ENCODE data around the gene CTDSP2. TPM values are rescaled to one million over a fixed set of nuclear protein-coding genes. Genes with fewer than 3 reads are reported as not detected.
A peak's percentile ranks its signal among the peaks of the same experiment; 100 is the strongest.

The CTDSP2 gene
- total RNA-seq, 1 experiment from 2014 or later, result 887 TPM

DNA sequence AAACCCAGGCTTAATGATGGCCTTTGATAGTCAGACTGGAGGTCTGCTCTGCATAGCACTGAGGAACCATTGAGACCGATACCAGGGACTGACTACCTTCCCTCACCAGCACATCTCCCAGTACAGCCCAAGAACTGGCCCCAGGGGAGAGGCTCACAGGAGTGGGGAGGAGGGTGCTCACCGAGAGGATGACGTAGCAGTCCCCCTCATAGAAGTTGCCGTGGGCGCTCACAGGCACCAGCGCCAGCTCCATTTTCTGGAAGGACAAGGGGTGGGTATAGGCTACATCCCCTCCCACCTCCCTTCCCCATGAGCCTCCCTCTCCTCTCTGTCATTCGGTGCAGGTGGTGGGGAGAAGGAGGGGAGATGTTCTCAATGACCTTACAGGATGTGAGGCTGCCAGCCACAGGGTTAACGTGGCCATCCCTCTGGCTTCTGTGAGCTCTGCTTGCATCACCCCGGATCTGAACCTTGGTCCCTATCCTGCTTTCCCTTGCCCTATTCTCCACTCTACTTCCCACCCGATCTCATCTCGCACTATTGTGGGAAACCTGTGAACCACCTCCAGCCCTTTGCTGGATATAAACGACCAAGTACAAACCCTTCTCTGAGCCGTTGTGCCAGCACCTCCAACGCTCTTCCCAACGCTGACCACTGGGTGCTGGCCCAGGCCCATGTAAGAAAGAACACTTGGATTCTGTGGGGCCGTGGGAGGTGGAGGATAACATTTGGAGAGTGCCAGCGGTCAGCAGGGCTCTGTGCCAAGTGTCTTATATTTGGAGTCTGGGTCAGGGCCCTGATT lies 32.4 kb downstream of the CTDSP2 start:
- Histone ChIP-seq H3K9me3 (replicated peaks) (no peaks in the 10 kb centered on the region), H3K4me1 (no peaks in the 10 kb centered on the region; the same call in 1 of the 2 replicates), H3K36me3 (peaks cover 20% of the 10 kb centered on the region), H3K4me3 (no peak overlapping the region), H3K27me3 (no peaks in the 10 kb centered on the region), H3K27ac (no peak overlapping the region)
- peak in 1 of 2 experiments; percentile 81 for DNase-seq

DNA sequence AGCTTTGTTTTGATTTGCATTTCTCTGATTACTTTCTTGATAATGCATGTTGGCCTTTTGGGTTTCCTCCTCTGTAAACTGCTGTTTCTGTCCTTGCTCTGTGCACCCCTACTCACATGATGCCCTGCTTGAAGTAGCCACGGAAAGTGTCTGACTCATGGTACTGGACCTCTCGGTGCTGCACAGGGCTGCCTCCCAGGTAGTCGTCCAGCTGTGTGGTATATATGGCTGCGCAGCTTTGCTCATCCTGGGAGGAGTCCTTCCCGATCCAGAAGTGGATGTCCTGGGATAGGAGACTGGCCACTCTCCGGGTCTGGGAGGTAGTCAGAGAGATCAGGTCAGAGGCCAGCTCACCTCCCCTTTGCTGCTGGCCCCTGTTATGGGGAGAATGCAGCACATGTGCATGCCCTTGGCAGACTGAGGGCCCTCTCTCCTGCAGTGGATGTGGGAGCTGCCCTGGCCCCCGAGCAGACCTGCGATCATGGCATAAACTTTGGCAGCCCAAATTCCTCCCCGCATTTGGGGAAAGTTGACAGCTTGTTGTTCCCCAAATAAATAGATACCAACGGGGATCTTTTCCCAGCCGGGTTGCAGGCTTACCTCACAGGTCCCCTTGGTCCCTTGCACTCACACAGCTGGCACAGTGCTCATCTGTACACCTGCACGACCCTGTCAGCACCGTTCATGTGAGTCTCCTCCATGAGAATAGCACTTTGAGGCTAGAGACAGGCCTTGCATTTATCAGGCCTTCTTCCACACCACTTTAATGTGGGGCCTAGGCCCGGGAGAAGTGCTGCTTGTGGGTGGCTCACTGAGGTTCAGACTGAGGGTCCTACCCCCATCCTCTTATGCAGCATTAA lies 33.2 kb downstream of the CTDSP2 start:
- no peaks in the 10 kb centered on the region; the same call in 1 of the 2 replicates for H3K4me1 ChIP-seq
- no peaks in the 10 kb centered on the region for H3K9me3 ChIP-seq (replicated peaks)
- no peaks in the 10 kb centered on the region for H3K27me3 ChIP-seq
- H3K36me3 ChIP-seq, result peaks cover 17% of the 10 kb centered on the region
- no peak overlapping the region for H3K27ac ChIP-seq
- peak; percentile 66 to 68 for DNase-seq
- H3K4me3 ChIP-seq, result no peak overlapping the region

DNA sequence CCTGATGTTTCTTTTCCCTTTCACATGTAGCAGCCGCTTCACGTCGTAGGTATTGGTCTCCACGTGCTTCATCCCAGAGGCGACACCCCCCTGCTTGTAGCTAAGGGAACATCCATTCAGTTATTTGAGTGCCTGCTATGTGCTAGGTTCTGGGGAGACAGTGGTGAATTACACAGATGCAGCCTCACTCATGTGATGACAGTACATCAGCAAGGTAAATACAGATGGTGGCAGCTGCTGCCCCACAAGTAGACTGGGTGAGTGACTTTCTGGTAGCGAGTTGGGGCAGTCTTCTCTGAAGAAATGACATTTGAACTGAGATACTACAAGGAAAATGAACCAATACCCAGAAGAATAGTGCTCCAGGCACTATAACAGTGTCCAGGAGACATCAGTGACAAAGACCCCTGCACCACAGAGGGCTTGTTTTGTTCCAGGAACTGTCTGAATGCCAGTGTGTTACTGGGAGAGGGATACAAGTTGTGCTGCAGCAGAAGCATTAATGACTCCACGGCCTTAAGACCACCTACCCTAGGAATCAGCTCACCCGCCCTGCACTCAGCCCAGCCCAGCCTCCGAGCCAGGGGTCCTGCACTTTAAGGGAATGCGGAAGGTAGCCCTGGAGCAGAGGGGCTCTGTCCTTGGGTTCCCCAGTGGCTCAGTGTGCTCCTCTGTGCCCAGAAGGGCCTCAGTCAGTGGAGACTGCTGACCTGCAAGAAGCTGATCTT lies 35.3 kb downstream of the CTDSP2 start:
- Histone ChIP-seq H3K36me3 (peaks cover 32% of the 10 kb centered on the region), H3K27ac (no peak overlapping the region), H3K4me1 (no peaks in the 10 kb centered on the region; the same call in 1 of the 2 replicates), H3K9me3 (replicated peaks) (no peaks in the 10 kb centered on the region), H3K27me3 (no peaks in the 10 kb centered on the region), H3K4me3 (no peak overlapping the region)
- peak; percentile 67 to 79 for DNase-seq

DNA sequence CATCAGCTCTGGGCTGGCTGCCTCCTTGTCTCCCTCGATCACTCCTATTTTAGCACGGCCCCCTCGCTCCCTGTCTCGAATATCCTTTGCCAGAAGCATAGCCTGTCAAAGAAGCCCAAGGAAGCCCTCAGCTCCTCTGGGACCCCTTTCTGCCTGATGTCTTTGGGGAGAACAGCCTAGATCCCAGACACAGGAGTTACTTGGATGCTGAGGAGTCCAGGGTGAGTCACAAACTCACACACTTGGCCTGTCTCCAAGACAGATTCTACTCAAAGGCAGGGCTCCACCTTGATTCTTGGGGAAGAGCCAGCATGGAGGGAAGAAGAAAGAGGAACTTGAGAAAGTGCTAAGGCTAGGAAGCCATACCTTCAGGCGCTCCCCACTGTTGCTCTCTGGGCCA lies 36.1 kb downstream of the CTDSP2 start:
- H3K4me3 ChIP-seq, result no peak overlapping the region
- no peak overlapping the region for H3K27ac ChIP-seq
- peak; percentile 71 for DNase-seq
- no peaks in the 10 kb centered on the region for H3K9me3 ChIP-seq (replicated peaks)
- peaks cover 33% of the 10 kb centered on the region for H3K36me3 ChIP-seq
- H3K4me1 ChIP-seq, result no peaks in the 10 kb centered on the region; the same call in 1 of the 2 replicates
- H3K27me3 ChIP-seq, result no peaks in the 10 kb centered on the region

DNA sequence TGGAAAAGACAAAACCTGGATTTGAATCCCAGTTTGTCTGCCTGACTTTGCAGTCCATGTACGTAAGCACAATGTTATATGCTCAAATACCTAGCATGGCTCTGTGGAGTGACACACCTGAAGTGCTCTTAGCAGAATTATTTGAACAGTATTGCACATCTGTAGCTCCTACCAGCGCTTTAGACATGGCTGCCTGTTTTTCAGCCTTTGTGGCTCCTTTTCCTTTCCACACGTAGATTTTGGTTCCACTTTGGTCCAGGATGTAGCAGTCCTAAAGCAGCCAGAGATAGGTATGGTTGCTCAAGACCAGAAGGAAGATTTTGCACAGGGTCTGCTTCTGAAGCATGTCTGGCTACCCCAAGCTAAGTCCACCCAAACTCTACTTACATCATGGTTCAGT lies 37.1 kb downstream of the CTDSP2 start:
- Histone ChIP-seq H3K27ac (no peak overlapping the region), H3K4me3 (no peak overlapping the region), H3K27me3 (no peaks in the 10 kb centered on the region), H3K4me1 (no peaks in the 10 kb centered on the region; the same call in 1 of the 2 replicates), H3K36me3 (peaks cover 33% of the 10 kb centered on the region), H3K9me3 (replicated peaks) (no peaks in the 10 kb centered on the region)
- no peak for DNase-seq

DNA sequence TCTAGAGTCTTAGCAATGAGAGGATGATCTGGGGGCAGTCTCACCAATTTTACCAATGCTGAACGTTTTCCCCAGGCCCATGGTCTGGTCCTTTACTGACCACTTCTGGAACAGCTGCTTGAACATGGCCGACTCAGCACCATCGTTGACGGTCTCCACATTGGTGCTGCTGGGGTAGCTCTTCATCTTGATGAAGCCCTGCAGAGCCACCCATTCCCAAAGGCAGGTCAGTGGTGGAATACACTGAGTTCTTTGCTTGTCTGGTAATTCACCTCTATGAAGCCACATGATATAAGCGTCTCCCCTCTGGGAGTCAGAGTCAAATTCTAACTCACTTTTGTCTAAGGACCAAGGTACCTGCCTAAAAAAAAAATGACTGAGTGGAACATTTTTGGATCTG lies 38.2 kb downstream of the CTDSP2 start:
- Histone ChIP-seq H3K27ac (no peak overlapping the region), H3K36me3 (peaks cover 33% of the 10 kb centered on the region), H3K4me1 (no peaks in the 10 kb centered on the region; the same call in 1 of the 2 replicates), H3K9me3 (replicated peaks) (no peaks in the 10 kb centered on the region), H3K27me3 (no peaks in the 10 kb centered on the region), H3K4me3 (no peak overlapping the region)
- DNase-seq, result peak in 1 of 2 experiments; percentile 72

DNA sequence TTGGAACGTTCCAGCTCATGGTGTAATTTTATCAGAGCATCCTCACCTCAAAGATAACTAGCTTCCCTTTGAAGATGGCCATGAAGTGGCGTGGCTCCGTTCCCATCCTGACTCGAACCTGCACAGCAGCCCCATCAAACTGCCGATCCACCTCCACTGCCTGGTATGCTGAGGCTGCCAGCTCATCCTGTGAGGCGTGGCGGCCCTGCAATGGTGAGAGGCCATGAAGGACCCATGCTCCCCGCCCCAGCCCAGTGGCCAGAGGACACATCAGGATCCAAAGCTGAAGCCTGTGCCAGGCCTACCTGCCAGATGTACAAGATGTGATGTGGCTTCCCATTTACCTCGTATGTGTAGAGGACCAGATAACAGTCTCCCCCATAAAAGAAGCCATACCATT lies 39.2 kb downstream of the CTDSP2 start:
- DNase-seq, result peak in 1 of 2 experiments; percentile 66
- H3K4me3 ChIP-seq, result no peak overlapping the region
- no peaks in the 10 kb centered on the region; the same call in 1 of the 2 replicates for H3K4me1 ChIP-seq
- no peaks in the 10 kb centered on the region for H3K9me3 ChIP-seq (replicated peaks)
- peaks cover 42% of the 10 kb centered on the region for H3K36me3 ChIP-seq
- H3K27me3 ChIP-seq, result no peaks in the 10 kb centered on the region
- no peak overlapping the region for H3K27ac ChIP-seq

DNA sequence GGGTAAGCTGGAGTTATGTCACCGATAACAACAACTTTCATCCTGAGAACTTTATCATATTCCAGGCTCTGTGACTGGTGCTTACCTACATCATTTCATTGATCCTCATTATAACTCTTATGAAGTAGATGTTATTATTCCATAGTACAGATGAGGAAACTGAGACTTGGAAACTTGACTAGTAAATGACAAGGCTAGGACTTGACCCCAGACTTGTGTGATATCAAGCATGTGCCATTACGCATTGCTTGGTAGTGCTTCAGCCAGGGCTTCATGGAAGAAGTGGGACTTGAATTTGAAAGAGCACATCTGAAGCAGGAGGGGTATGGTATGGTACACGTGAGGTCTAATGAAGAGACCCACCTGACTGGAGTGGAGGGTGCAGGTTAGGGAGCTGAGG lies 39.9 kb downstream of the CTDSP2 start:
- no peak overlapping the region for H3K4me3 ChIP-seq
- peaks cover 45% of the 10 kb centered on the region for H3K36me3 ChIP-seq
- no peak for DNase-seq
- H3K9me3 ChIP-seq (replicated peaks), result no peaks in the 10 kb centered on the region
- H3K27me3 ChIP-seq, result no peaks in the 10 kb centered on the region
- H3K4me1 ChIP-seq, result no peaks in the 10 kb centered on the region; the same call in 1 of the 2 replicates
- H3K27ac ChIP-seq, result no peak overlapping the region

DNA sequence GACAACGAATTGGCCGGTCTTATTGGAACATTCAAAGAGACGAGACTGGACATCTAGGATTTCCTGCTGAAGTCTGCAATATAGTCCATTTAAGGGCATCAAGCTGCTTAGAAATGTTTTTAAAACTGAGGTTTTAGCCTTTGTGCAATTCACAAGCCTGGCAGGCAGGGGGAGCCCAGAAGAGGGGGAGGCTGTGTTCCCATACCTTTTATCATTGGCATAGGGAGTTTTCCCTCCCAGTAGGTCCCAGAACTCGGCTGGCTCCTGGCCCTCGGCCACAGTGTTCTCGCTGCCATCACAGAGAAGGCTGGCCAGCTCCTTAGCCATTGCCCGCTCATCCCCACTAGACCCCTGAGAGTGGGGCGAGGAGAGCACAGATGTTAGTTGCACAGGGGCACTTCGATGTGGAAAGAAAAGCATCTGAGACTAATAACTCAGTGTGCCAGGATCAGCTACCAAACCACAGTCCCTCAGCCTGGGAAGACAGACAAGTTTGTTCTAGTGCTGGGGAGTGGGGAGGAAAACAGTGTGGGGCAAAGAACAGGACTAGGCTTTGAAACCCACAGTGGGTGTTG lies 43.1 kb downstream of the CTDSP2 start:
- Histone ChIP-seq H3K27me3 (no peaks in the 10 kb centered on the region), H3K9me3 (replicated peaks) (no peaks in the 10 kb centered on the region), H3K4me1 (no peaks in the 10 kb centered on the region), H3K4me3 (no peak overlapping the region), H3K27ac (no peak overlapping the region), H3K36me3 (peaks cover 54% of the 10 kb centered on the region)
- peak; percentile 97 to 99 for DNase-seq

DNA sequence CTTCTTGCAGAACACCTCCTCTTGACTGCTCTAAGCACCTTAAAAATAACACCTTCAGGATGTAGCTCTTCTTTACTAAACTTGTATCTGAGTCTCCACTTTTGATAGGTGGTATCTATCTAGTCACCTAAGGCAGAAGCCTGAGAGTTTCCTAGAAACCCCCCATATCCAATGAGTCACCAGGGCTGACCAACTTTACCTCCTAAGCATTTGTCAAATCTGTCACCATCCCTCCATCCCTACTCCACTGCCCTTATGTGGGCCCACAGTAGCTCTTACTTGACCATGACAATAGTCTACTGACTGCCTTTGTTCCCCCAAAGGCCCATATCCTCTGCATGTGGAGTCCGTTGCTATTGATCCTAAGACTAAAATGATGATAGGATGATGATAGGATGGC lies 43.9 kb downstream of the CTDSP2 start:
- H3K4me1 ChIP-seq, result no peaks in the 10 kb centered on the region
- DNase-seq, result no peak
- H3K9me3 ChIP-seq (replicated peaks), result no peaks in the 10 kb centered on the region
- no peak overlapping the region for H3K27ac ChIP-seq
- peaks cover 54% of the 10 kb centered on the region for H3K36me3 ChIP-seq
- no peaks in the 10 kb centered on the region for H3K27me3 ChIP-seq
- H3K4me3 ChIP-seq, result no peak overlapping the region

DNA sequence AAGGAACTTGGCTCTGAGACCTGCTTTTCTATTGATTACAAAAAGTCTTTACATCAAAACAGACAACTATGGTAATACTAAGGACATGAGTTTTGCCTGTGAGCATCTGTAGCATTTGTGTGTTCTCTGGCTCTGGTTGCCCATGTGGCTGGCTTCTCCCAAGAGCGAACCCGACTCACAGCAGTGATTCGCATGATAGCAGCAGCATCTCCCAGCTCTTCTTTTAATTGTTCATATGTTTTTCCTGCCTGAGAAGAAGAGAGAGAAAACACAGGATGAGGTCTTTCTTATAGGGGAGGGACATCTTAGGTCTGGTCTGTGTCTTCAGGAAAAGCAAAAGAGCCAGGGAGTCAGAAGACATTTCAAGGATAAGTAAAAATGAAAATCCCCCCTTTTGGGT lies 45.6 kb downstream of the CTDSP2 start:
- Histone ChIP-seq H3K4me3 (no peak overlapping the region), H3K36me3 (peaks cover 60% of the 10 kb centered on the region)
- no peak for DNase-seq

DNA sequence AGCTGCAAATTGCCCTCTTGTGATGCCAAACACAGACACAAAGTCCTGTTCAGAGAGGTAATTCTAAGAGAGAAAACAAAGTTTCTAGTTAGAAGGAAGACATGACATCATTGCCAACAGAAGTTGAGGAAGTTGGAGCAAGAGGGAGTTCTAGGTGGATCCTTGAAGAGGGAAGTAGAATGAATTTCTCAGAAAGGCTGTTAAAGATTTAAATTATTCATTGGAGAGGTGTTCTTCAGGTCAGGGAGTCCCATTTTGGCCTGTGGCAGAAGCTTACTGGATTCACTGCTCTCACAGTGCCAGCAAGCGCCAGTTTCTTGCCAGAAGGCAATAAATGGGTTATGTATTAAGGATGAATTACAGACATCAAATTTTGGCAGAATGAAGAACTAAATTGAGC lies 48.6 kb downstream of the CTDSP2 start:
- no peak for DNase-seq
- no peaks in the 10 kb centered on the region for H3K9me3 ChIP-seq (replicated peaks)
- no peak overlapping the region for H3K4me3 ChIP-seq
- no peaks in the 10 kb centered on the region for H3K4me1 ChIP-seq
- no peak overlapping the region for H3K27ac ChIP-seq
- H3K36me3 ChIP-seq, result peaks cover 85% of the 10 kb centered on the region
- no peaks in the 10 kb centered on the region for H3K27me3 ChIP-seq

More for the DNA sequence above, 45.6 kb downstream of the CTDSP2 start:
- Histone ChIP-seq H3K27me3 (no peaks in the 10 kb centered on the region), H3K9me3 (replicated peaks) (no peaks in the 10 kb centered on the region), H3K27ac (no peak overlapping the region), H3K4me1 (no peaks in the 10 kb centered on the region)

DNA sequence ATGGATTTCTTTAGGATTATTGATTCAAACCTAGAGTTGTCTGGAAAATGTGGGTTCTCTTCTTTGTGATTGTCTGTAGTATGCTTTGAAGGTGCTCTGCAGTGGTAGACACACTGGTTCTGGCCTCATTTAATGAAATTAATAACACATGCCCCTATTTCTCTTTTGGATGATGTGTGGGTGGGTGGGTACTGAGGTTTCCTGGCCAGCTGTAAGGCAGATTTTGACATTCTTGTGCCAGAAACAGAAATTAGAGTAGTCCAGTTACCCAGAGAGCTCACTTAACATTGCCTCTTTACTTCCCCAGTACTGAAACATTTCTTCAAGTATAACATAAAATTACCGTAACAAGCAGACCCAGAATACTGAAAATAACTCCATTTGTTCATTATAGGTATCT lies 49.5 kb downstream of the CTDSP2 start:
- no peaks in the 10 kb centered on the region for H3K27me3 ChIP-seq
- H3K4me3 ChIP-seq, result no peak overlapping the region
- no peak overlapping the region for H3K27ac ChIP-seq
- H3K4me1 ChIP-seq, result no peaks in the 10 kb centered on the region
- no peaks in the 10 kb centered on the region for H3K9me3 ChIP-seq (replicated peaks)
- DNase-seq, result no peak
- H3K36me3 ChIP-seq, result peaks cover 86% of the 10 kb centered on the region

DNA sequence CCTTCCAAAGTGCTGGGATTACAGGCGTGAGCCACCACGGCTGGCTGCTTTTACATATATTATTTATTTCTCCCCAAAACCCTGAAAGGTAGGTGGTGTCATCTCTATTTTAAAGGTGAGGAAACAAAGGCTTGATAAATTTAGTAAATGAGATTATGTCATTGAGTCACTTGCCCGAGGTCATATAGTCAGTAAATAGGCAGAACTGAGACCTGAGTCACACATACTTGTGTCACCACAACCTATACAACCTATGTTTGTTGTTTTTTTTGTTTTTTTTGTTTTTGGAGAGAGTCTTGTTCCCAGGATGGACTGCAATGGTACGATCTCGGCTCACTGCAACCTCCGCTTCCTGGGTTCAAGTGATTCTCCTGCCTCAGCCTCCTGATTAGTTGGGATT lies 51.2 kb downstream of the CTDSP2 start:
- H3K36me3 ChIP-seq, result peaks cover 95% of the 10 kb centered on the region
- no peak for DNase-seq
- H3K4me1 ChIP-seq, result no peaks in the 10 kb centered on the region
- no peak overlapping the region for H3K4me3 ChIP-seq
- no peaks in the 10 kb centered on the region for H3K9me3 ChIP-seq (replicated peaks)
- no peaks in the 10 kb centered on the region for H3K27me3 ChIP-seq
- H3K27ac ChIP-seq, result no peak overlapping the region

Measured in SJCRH30 (cell line).